Transverse colon (tissue), 3 donors: ENCODE measurements around the gene UPK1B.
"Not testable (repeated sequence)": the region's sequence is repeated elsewhere in the genome, so short reads cannot be mapped to it uniquely, and the experiment has no call there.

Experiments
- EP300 ChIP-seq: sonication (generic); formaldehyde crosslinking; IDR thresholded peaks from one replicate; pipeline ENCODE4 v1.6.1; 2017; ENCODE audit warnings: antibody characterized with exemption, low read depth
- TF ChIP-seq, protein P1 (sequence below), 5 experiments: fragments of 200-600 bp in 3 of 5; fragments of 450-650 bp in 2 of 5; sonication (generic) in 3 of 5; IDR thresholded peaks; 1 replicate in 2 of 5; 2 replicates in 3 of 5; pipeline ENCODE4 v1.5.1; 2016 to 2017; ENCODE audit warnings: antibody characterized with exemption in 5 of 5, inconsistent platforms in 3 of 5, mild to moderate bottlenecking in 2 of 5, moderate library complexity in 1 of 5

DNA sequence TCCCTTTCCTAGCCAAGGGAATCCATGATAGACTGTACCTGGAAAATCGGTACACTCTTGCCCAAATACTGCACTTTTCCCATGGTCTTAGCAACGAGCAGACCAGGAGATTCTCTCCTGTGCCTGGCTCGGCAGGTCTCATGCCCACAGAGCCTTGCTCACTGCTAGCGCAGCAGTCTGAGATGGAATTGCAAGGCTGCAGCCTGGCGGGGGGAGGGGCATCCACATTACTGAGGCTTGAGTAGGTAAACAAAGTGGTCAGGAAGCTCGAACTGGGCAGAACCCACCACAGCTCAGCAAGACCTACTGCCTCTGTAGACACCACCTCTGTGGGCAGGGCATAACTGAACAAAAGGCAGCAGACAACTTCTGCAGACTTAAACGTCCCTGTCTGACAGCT, 43.1 kb upstream of the UPK1B start:
- TF ChIP-seq, protein P1, sequence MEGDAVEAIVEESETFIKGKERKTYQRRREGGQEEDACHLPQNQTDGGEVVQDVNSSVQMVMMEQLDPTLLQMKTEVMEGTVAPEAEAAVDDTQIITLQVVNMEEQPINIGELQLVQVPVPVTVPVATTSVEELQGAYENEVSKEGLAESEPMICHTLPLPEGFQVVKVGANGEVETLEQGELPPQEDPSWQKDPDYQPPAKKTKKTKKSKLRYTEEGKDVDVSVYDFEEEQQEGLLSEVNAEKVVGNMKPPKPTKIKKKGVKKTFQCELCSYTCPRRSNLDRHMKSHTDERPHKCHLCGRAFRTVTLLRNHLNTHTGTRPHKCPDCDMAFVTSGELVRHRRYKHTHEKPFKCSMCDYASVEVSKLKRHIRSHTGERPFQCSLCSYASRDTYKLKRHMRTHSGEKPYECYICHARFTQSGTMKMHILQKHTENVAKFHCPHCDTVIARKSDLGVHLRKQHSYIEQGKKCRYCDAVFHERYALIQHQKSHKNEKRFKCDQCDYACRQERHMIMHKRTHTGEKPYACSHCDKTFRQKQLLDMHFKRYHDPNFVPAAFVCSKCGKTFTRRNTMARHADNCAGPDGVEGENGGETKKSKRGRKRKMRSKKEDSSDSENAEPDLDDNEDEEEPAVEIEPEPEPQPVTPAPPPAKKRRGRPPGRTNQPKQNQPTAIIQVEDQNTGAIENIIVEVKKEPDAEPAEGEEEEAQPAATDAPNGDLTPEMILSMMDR (IDR thresholded peaks at IDR 0.05) = not testable (repeated sequence)
- not testable (repeated sequence) for TF ChIP-seq EP300
